PC-9 (cell line): ENCODE results near the gene PAPSS2.

Source experiments
- EZH2 ChIP-seq: fragments of 200-600 bp; sonication (generic); IDR thresholded peaks from 2 replicates; pipeline ENCODE4 v1.8.0; 2017; ENCODE audit warnings: antibody characterized with exemption, low read depth
- TF ChIP-seq, protein P1 (sequence below): fragments of 200-600 bp; sonication (generic); conservative IDR thresholded peaks from 2 replicates; pipeline ENCODE4 v1.6.1; 2017; ENCODE audit warnings: mixed run types, antibody characterized with exemption, mild to moderate bottlenecking, moderate library complexity

DNA sequence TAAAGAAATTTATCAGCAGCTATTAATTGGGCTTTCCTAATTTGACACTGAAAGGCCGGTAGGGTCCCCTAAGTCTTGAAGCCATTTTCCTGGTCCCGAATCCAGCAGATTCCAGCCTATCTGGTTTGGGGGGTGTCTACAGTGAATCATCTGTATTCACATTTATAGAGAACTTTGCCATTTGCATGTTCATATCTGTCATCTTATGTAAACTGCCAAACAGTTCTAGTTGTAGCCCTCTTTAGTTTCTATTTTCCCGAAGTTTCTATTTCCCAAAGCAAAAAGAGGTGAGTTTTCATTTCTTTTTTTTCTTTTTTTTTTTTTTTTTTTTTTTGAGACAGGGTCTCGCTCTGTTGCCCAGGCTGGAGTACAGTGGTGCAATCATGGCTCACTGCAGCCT is 47.6 kb downstream of the PAPSS2 start:
- TF ChIP-seq, protein P1, sequence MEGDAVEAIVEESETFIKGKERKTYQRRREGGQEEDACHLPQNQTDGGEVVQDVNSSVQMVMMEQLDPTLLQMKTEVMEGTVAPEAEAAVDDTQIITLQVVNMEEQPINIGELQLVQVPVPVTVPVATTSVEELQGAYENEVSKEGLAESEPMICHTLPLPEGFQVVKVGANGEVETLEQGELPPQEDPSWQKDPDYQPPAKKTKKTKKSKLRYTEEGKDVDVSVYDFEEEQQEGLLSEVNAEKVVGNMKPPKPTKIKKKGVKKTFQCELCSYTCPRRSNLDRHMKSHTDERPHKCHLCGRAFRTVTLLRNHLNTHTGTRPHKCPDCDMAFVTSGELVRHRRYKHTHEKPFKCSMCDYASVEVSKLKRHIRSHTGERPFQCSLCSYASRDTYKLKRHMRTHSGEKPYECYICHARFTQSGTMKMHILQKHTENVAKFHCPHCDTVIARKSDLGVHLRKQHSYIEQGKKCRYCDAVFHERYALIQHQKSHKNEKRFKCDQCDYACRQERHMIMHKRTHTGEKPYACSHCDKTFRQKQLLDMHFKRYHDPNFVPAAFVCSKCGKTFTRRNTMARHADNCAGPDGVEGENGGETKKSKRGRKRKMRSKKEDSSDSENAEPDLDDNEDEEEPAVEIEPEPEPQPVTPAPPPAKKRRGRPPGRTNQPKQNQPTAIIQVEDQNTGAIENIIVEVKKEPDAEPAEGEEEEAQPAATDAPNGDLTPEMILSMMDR = no peak
- TF ChIP-seq EZH2 = no peak
